Panc1 (cell line): ENCODE measurements around the gene DCLRE1B. TPM values are rescaled to one million over a fixed set of nuclear protein-coding genes. Genes with fewer than 3 reads are reported as not detected.

Source experiments
- ATAC-seq: fragments of 200-7000 bp; cut with Tn5 transposase; 2 replicates; pipeline ENCODE4 v1.9.1; 2020; ENCODE audit warnings: mild to moderate bottlenecking, moderate library complexity
- BruUV-seq: library from RNA; stranded (reverse); fragments of 400-500 nt; replicated peaks from 2 replicates; lab custom pipeline; 2021; lab: Mats Ljungman, UMichigan
- CTCF ChIA-PET: fragments of 300-600 bp; sonication (Branson Sonifier 250); formaldehyde crosslinking; loops from one replicate; lab custom pipeline; 2022; ENCODE audit warnings: antibody characterized with exemption; lab: Charles Lee
- POLR2A ChIA-PET: fragments of 300-600 bp; sonication (Branson Sonifier 250); formaldehyde crosslinking; loops from one replicate; lab custom pipeline; 2022; ENCODE audit warnings: antibody characterized with exemption; lab: Charles Lee
- DNase-seq: peaks from one replicate; pipeline ENCODE4 v3.0.0-alpha.2; 2010; ENCODE audit warnings: low read depth, low spot score
- H3K27ac ChIP-seq: 2 replicates; pipeline ENCODE4 v1.5.1; 2011; ENCODE audit warnings: mild to moderate bottlenecking, low read length, inconsistent platforms
- H3K27me3 ChIP-seq: fragments of 200-500 bp; sonication (Bioruptor generic); 2 replicates; pipeline ENCODE4 v1.6.0; 2014; ENCODE audit warnings: low read length, inconsistent platforms; ENCODE audit not compliant: control insufficient read depth, insufficient read depth
- H3K36me3 ChIP-seq: fragments of 200-500 bp; sonication (Bioruptor generic); 2 replicates; pipeline ENCODE4 v1.5.1; 2014; ENCODE audit warnings: inconsistent platforms, mild to moderate bottlenecking, low read length, moderate library complexity; ENCODE audit not compliant: control insufficient read depth, insufficient read depth
- H3K4me1 ChIP-seq: 2 replicates; pipeline ENCODE4 v1.5.1; 2011; ENCODE audit warnings: inconsistent platforms, mild to moderate bottlenecking, low read length, moderate library complexity; ENCODE audit not compliant: control insufficient read depth, insufficient read depth
- H3K4me3 ChIP-seq, 2 experiments: 2 replicates each; pipeline ENCODE4 v1.5.1; 2011 to 2012; ENCODE audit warnings: low read depth in 2 of 2, low read length in 2 of 2, mild to moderate bottlenecking in 2 of 2, inconsistent platforms in 1 of 2, moderate library complexity in 1 of 2
- H3K9me3 ChIP-seq: fragments of 200-500 bp; sonication (Bioruptor generic); 2 replicates; pipeline ENCODE4 v1.5.1; 2014; ENCODE audit warnings: low read depth, mild to moderate bottlenecking, inconsistent platforms, low read length, moderate library complexity; ENCODE audit not compliant: control insufficient read depth, insufficient read depth
- POLR2AphosphoS5 ChIP-seq: IDR thresholded peaks from 2 replicates; pipeline ENCODE4 v1.6.1; 2012; ENCODE audit warnings: mild to moderate bottlenecking, low read depth, low read length, moderate library complexity
- SIN3A ChIP-seq: IDR thresholded peaks from 2 replicates; pipeline ENCODE4 v1.6.1; 2012; ENCODE audit warnings: low read depth, mild to moderate bottlenecking, low read length, moderate library complexity, borderline replicate concordance; ENCODE audit not compliant: insufficient read depth
- TCF7L2 ChIP-seq: IDR thresholded peaks from 2 replicates; pipeline ENCODE4 v1.6.1; 2011; ENCODE audit warnings: mild to moderate bottlenecking, low read depth, low read length, inconsistent platforms
- in situ Hi-C: cut with HindIII; loops from 2 replicates; pipeline ENCODE4 v1.10.0; 2016; ENCODE audit warnings: low sequenced_read_pairs, low pct_unique_long_range_greater_than_20kb
- intact Hi-C: fragments of 100-400 bp; cut with micrococcal nuclease; formaldehyde crosslinking; loops from one replicate; pipeline ENCODE4 v1.10.0; 2022; ENCODE audit not compliant: unreplicated experiment
- total RNA-seq: library from RNA; stranded (reverse); gene quantifications from one replicate; pipeline ENCODE4 v1.2.1, GENCODE V29; 2021; ENCODE audit not compliant: unreplicated experiment
- TF ChIP-seq, protein P1 (sequence below), 2 experiments: IDR thresholded peaks; 2 replicates each; pipeline ENCODE4 v1.6.1; 2011 to 2012; ENCODE audit warnings: low read depth in 2 of 2, control low read depth in 1 of 2, low read length in 1 of 2, mild to moderate bottlenecking in 1 of 2, moderate library complexity in 1 of 2; ENCODE audit not compliant: insufficient read depth in 1 of 2
- TF ChIP-seq, protein P2 (sequence below): fragments of 450-650 bp; IDR thresholded peaks from 2 replicates; pipeline ENCODE4 v1.5.1; 2017; ENCODE audit warnings: mild to moderate bottlenecking

Gene DCLRE1B
- total RNA-seq, 1 experiment from 2014 or later, result 8.6 TPM

DNA sequence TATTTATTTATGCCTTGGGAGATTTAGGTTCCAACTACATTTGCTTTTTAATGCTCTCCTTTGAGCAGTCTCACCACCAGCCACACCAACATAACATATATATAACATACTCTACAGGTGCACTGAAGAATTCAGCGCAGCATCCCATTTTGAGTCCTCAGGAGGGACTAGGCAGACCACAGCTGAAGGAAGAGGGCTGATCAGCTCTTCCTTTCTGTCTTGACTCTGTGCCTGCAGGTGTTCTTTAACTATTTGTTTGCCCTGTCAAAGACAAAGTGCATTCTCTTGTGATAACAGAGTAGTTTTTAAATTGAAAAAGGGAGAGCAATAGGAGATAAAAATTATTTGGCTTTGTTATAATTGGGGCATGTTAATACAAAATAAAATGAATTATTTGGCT lies 41.0 kb downstream of the DCLRE1B start:
- CTCF ChIA-PET, result no interaction called here
- Histone ChIP-seq H3K4me1 (no peaks in the 10 kb centered on the region), H3K36me3 (no peaks in the 10 kb centered on the region; the same call in 1 of the 2 replicates), H3K9me3 (no peaks in the 10 kb centered on the region), H3K27me3 (no peaks in the 10 kb centered on the region), H3K4me3 (no peak overlapping the region), H3K27ac (no peak overlapping the region)
- intact Hi-C loops (no loop called here), in situ Hi-C loops (no loop called here)
- DNase-seq, result no peak
- ATAC-seq, result no peak
- TF ChIP-seq SIN3A, result no peak
- no peak for TF ChIP-seq TCF7L2
- POLR2A ChIA-PET, result interaction anchor here (0.6 to 0.8 kb wide), 2 partner anchors 16 to 42 kb away, joined by 3 to 5 read pairs; partner anchors contain the start of gene AP4B1
- no TSS peak for BruUV-seq

DNA sequence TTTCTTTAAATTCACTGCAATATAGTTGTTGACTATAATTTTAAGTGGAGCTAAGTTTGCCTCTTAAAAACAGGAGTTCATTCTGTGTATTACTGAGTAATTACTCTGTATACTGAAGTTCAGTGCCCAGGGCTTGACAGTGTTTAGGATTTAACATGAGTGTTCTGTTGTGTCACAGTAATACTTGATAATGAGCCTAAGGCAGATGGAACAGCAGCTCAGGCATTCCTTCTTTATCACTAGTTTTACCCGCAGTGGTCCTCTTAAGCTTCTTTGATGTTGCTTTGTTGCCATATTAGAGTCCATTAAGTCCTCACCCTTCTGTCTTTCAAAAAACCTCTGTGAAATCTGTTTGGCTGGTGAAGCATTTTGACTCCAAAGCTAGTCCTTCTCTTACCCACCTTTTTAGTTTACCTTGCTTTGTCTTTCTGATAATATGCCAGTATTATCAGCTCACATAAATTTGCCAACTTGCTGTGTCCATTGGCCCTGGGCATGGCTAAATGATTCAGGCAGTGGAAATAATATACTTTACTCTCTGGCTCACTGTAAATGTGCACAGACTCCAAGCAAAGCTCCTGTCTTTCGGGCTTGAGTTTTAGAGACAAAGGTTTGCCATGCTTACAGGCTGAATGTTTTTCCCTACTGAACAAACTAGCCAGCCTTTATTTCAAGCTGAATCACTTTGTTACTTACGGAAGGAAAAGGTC lies 41.7 kb downstream of the DCLRE1B start:
- POLR2A ChIA-PET, result interaction anchor here (0.6 to 0.8 kb wide), 2 partner anchors 17 to 43 kb away, joined by 3 to 5 read pairs; partner anchors contain the start of gene AP4B1
- no peak overlapping the region for H3K27ac ChIP-seq
- CTCF ChIA-PET, result no interaction called here
- no peaks in the 10 kb centered on the region for H3K9me3 ChIP-seq
- no peak overlapping the region for H3K4me3 ChIP-seq
- ATAC-seq (no peak), DNase-seq (no peak)
- BruUV-seq, result no TSS peak
- H3K36me3 ChIP-seq, result no peaks in the 10 kb centered on the region; the same call in 1 of the 2 replicates
- intact Hi-C loops (no loop called here), in situ Hi-C loops (no loop called here)
- no peaks in the 10 kb centered on the region for H3K27me3 ChIP-seq
- TF ChIP-seq SIN3A, result no peak
- TF ChIP-seq, protein P1, sequence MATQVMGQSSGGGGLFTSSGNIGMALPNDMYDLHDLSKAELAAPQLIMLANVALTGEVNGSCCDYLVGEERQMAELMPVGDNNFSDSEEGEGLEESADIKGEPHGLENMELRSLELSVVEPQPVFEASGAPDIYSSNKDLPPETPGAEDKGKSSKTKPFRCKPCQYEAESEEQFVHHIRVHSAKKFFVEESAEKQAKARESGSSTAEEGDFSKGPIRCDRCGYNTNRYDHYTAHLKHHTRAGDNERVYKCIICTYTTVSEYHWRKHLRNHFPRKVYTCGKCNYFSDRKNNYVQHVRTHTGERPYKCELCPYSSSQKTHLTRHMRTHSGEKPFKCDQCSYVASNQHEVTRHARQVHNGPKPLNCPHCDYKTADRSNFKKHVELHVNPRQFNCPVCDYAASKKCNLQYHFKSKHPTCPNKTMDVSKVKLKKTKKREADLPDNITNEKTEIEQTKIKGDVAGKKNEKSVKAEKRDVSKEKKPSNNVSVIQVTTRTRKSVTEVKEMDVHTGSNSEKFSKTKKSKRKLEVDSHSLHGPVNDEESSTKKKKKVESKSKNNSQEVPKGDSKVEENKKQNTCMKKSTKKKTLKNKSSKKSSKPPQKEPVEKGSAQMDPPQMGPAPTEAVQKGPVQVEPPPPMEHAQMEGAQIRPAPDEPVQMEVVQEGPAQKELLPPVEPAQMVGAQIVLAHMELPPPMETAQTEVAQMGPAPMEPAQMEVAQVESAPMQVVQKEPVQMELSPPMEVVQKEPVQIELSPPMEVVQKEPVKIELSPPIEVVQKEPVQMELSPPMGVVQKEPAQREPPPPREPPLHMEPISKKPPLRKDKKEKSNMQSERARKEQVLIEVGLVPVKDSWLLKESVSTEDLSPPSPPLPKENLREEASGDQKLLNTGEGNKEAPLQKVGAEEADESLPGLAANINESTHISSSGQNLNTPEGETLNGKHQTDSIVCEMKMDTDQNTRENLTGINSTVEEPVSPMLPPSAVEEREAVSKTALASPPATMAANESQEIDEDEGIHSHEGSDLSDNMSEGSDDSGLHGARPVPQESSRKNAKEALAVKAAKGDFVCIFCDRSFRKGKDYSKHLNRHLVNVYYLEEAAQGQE (IDR thresholded peaks at IDR 0.05; ENCODE audit: insufficient read depth in 1 of 2, low read depth in 2 of 2, low read length in 1 of 2), result no peak
- TF ChIP-seq, protein P2, sequence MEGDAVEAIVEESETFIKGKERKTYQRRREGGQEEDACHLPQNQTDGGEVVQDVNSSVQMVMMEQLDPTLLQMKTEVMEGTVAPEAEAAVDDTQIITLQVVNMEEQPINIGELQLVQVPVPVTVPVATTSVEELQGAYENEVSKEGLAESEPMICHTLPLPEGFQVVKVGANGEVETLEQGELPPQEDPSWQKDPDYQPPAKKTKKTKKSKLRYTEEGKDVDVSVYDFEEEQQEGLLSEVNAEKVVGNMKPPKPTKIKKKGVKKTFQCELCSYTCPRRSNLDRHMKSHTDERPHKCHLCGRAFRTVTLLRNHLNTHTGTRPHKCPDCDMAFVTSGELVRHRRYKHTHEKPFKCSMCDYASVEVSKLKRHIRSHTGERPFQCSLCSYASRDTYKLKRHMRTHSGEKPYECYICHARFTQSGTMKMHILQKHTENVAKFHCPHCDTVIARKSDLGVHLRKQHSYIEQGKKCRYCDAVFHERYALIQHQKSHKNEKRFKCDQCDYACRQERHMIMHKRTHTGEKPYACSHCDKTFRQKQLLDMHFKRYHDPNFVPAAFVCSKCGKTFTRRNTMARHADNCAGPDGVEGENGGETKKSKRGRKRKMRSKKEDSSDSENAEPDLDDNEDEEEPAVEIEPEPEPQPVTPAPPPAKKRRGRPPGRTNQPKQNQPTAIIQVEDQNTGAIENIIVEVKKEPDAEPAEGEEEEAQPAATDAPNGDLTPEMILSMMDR, result no peak
- TF ChIP-seq POLR2AphosphoS5, result no peak
- TF ChIP-seq TCF7L2, result no peak
- no peaks in the 10 kb centered on the region for H3K4me1 ChIP-seq
